GM21360 (cell line): ENCODE data around the gene AHSP.
A peak's percentile ranks its signal among the peaks of the same experiment; 100 is the strongest.
"Not testable (repeated sequence)": the region's sequence is repeated elsewhere in the genome, so short reads cannot be mapped to it uniquely, and the experiment has no call there.

ENCODE experiments used
- ATAC-seq: cut with Tn5 transposase; IDR thresholded peaks from one replicate; pipeline ENCODE4 v1.9.1; 2021; ENCODE audit warnings: mild to moderate bottlenecking, moderate library complexity; ENCODE audit not compliant: unreplicated experiment

Gene AHSP, protein sequence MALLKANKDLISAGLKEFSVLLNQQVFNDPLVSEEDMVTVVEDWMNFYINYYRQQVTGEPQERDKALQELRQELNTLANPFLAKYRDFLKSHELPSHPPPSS

DNA sequence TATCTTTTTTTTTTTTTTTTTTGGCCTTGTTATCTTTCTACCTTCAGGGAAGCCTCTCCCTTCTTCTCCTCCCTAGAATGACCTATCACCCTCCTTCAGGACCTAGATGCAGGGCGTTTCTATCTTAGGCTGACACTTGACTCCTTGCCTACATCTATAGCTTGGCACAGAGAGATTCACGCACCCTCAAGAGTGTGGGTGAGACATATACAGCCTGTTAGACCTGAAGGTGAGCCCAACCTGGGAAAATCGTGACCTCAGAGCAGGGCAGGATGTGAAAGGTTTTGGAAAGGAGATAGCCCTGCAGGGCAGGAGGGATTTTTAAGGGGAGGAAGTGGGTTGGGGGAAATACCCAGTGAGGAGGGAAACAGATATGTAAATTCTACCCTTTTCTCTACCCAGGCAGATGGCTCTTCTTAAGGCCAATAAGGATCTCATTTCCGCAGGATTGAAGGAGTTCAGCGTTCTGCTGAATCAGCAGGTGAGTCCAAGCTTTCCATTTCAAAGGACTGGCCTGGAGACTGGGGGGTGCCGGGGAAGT, at the start of gene AHSP:
Gene AHSP, plus strand, starts transcription at position 167 of the 541 bp plus-strand sequence. Its CDS starts 240 bp downstream, at position 407.
- no peak for ATAC-seq

DNA sequence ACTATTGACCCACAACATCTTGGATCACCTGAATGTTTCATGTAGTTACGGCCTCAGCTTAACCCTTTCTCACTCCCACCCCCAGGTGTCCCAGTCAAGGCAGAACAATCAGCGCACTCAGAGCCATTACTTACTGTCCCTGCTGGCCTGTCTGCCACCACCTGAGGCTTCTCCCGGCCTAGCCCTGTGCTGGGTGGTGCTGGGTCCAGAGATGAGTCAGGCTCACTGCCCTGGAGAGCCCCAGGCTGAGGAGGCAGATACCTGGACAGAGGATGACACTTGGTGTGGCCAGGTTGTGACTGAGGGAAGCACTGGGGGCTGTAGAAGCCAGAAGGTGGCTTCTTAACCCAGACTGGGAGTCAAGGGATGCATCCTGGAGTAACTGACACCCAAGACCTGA, 48.7 kb upstream of the AHSP start:
- no peak for ATAC-seq

DNA sequence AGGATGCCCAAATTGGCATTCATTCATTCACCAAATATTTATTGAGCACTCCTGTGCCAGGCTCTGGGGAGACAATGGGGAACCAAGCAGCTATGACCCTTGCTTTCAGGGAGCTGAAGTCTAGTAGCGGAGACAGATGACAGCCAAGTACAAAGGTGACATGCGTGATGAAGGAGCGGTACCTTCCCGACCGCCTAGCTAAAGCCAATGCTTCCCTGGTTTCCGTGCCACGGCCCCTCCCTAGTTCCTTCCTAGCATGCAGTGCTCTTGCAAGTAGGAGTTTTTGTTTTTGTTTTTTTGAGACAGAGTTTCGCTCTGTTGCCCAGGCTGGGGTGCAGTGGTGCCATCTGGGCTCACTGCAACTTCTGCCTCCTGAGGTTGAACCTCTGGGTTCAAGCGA, 47.9 kb upstream of the AHSP start:
- ATAC-seq = no peak

DNA sequence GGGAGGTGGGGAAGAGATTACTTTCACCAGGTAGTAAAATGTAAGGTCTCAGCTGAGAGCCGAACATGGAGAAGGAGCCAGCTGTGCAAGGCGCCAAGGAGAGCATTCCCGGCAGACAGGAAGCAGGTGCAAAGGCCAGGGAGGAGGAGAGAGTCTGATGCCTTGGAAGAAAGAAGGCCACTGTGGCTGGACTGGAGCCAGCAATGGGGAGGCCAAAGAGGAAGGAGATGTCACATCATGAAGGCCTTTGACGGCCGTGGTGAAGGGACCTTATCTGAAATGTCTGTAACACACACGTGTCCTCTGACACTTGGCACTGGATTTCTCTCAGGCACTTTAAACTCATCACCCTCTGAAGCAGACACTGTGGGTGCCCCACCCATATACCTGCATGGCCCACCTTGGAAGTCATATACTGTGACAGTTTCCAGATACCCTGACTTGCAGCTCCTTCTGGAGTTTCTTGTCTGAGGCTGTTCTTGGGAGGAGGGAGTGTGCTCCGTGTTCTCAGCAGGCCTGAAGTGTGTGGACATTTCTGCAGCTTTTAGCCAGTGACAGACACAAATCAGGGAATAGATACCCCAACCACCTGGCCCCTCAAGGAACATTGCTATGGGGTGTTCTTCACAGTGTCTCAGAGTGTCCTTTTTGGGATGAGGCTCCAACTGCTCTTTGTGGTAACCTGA, 46.7 kb upstream of the AHSP start:
- ATAC-seq = no peak

DNA sequence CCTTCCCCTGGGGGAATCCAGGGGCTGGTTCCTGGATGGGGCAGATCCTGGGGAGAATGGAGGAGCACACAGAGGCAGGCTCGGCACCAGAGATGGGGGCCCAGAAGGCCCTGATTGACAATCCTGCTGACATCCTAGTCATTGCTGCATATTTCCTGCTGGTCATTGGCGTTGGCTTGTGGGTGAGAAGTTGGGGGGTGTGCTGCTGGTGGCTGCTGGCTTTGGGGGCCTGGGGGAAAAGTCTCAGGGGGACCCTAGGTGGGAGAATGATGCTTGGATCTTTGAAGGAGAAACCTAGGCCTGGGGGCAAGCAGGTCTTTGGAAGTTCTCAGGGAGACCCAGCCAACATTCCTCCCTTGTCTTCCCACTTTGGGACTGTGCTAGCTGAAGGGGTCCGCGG, 44.6 kb upstream of the AHSP start, which contains the start of gene SLC5A2:
Gene SLC5A2, plus strand, starts transcription at position 43 of the 400 bp plus-strand sequence. Its CDS starts 14 bp downstream, at position 57.
- ATAC-seq = no peak

DNA sequence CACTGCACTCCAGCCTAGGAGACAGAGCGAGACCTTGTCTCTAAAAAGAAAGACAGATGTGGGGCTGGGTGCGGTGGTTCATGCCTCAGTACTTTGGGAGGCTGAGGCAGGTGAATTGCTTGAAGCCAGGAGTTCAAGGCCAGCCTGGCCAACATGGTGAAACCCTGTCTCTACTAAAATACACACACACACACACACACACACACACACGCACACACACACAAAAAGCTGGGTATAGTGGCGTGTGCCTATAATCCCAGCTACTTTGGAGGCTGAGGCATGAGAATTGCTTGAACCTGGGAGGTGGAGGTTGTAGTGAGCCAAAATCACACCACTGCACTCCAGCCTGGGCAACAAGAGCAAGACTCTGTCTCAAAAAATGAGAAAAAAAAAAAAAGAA, 43.7 kb upstream of the AHSP start:
- not testable (repeated sequence) for ATAC-seq

DNA sequence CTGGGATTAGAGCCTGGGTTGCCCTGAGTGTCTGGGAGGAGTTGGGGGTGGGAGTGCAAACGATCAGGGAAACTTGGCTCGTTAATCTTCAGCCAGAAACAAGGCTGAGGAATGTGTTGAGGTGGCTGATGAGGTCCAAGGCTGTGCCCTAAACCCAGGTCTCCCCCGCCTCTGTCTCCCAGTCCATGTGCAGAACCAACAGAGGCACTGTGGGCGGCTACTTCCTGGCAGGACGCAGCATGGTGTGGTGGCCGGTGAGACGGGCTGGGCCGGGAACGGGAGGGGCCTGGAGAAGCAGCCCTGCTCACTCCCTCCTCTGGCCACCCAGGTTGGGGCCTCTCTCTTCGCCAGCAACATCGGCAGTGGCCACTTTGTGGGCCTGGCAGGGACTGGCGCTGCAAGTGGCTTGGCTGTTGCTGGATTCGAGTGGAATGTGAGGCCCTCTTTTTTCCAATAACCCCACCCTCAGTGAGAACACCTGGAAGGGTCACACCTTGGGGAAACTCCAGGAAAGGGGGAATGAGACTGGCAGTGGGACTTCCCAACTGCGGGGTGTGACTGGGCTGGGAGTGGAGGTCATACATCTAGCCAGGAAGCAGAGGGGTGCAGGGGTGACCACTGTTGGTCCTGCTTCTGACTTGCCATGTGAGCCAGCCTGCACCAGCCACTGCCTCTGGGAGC, 43.1 kb upstream of the AHSP start:
- no peak for ATAC-seq

DNA sequence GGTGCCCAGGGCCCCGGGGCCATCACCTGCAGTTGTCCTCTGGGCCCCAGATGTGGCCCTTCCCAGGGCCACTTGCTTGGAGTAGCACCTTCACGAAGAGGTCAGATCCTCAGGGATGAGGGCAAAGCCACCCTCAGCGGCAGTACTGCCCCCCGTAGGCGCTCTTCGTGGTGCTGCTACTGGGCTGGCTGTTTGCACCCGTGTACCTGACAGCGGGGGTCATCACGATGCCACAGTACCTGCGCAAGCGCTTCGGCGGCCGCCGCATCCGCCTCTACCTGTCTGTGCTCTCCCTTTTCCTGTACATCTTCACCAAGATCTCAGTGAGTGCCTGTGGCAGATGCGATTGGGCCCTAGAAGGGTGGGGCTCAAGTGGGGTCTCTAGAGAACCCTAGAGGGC, 42.1 kb upstream of the AHSP start:
- ATAC-seq = no peak

DNA sequence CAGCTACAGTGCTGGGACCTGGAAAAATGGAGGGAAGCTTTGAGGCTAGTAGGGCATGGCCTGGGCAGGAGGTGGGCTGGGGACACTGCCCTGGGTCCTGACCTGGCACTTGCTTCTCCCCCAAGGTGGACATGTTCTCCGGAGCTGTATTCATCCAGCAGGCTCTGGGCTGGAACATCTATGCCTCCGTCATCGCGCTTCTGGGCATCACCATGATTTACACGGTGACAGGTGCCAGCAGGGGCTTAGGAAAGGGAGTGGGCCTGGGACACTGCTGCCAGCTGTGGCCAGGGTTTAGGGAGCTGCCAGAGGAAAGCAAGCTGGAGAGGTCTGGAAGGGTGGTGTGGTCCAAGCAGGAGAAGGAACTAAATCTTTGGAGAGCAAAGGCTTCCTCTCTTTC, 41.7 kb upstream of the AHSP start:
- ATAC-seq = no peak

DNA sequence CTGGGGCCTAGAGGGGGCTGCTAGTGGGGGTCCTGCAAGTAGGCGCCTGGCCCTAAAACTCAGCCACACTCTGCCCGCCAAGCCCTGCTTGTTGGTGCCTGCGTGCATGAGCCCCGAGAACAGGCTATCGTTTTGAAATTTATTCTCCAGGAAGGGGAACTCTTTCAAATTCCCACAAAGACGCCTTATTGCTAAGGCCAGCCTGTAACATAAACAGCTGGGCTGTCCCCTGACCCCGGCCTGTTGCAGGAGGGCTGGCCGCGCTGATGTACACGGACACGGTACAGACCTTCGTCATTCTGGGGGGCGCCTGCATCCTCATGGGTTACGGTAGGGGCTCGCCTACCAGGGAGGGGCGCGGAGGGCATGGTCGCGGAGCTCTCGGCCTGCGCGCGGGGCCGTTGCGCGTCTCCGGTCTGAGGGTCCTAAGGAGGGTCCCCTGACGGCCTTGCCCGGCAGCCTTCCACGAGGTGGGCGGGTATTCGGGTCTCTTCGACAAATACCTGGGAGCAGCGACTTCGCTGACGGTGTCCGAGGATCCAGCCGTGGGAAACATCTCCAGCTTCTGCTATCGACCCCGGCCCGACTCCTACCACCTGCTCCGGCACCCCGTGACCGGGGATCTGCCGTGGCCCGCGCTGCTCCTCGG, 40.5 kb upstream of the AHSP start:
- ATAC-seq = no peak

DNA sequence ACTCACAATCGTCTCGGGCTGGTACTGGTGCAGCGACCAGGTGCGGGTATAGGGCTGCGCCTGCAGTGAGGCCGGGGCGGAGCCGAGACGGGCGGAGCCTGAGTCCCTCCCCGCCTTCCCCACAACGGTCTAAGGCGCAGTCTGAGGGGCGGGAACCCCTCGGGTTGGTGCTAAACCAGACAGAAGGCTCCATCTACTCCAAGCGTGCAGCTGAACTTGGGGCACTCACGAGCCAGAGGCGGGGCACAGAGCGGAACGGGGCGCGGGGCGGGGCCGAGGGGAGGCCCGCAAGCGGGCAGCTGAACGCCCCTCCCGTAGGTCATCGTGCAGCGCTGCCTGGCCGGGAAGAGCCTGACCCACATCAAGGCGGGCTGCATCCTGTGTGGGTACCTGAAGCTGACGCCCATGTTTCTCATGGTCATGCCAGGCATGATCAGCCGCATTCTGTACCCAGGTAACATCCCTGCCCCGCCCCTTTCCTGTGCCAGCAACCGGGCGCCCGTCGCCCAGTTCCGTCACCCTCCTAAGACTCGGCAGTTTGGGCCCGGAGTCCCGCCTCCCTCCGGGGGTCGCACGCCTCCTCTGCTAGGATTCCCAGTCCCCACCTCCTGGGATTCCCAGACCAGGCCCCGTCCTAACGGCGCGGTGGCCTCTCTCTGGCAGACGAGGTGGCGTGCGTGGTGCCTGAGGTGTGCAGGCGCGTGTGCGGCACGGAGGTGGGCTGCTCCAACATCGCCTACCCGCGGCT, 39.8 kb upstream of the AHSP start:
- ATAC-seq = peak; percentile 57

DNA sequence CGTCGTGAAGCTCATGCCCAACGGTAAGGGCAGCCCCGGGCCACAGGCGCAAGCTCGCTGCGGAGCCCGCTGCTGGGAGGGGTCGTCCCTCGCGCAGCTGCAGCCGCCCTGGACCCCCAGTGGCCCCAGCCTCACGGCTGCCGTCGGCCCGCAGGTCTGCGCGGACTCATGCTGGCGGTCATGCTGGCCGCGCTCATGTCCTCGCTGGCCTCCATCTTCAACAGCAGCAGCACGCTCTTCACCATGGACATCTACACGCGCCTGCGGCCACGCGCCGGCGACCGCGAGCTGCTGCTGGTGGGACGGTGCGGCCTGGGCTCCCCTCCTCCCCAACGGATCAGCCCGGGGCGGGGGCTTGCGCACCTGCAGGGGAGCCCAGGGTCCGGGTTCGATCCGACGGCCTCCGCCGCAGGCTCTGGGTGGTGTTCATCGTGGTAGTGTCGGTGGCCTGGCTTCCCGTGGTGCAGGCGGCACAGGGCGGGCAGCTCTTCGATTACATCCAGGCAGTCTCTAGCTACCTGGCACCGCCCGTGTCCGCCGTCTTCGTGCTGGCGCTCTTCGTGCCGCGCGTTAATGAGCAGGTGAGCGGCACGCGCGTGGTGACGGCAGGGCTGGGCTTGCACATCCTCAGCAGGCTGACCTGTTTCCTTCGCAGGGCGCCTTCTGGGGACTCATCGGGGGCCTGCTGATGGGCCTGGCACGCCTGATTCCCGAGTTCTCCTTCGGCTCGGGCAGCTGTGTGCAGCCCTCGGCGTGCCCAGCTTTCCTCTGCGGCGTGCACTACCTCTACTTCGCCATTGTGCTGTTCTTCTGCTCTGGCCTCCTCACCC, 39.0 kb upstream of the AHSP start:
- ATAC-seq = no peak

DNA sequence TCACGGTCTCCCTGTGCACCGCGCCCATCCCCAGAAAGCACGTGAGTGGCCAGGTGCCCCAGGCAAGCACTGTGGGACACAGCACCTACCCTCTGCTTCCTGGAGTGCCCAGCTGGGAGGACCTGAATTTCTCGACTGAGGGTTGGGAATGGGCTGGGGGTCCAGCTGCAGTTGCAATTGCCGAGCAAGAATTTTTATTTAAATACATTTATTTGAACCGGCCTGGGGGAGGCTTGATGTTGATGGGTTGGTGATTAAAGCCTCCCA, 38.5 kb upstream of the AHSP start:
- no peak for ATAC-seq

DNA sequence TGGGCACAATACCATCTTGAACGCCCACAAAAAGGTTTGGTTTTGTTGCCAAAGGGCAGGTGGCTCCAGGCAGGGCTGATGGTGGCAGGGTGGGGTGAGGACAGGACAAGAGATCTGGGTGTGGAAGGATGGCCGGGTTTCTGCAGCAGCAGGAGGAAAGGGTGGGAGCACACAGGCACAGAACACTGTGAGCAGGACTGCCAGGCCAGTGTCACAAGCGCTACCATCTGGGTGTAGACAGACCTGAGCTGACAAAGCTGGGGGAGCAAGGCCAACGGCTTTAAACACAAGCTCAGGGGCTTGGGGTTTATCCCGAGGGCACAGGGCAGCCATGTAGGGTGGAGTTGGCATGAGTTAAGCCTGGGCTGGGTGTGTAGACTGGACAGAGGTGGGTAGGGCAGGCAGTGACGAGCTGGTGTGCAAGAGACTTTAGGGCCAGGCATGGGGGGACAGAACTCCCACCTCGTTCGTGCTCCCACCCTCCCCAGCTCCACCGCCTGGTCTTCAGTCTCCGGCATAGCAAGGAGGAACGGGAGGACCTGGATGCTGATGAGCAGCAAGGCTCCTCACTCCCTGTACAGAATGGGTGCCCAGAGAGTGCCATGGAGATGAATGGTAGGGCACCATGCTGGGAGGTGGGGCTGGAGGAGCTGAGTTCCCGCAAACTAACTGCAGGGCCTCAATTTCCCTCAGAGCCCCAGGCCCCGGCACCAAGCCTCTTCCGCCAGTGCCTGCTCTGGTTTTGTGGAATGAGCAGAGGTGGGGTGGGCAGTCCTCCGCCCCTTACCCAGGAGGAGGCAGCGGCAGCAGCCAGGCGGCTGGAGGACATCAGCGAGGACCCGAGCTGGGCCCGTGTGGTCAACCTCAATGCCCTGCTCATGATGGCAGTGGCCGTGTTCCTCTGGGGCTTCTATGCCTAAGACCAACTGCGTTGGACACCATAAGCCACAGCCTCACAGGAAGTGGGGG, 37.8 kb upstream of the AHSP start:
- ATAC-seq = no peak

DNA sequence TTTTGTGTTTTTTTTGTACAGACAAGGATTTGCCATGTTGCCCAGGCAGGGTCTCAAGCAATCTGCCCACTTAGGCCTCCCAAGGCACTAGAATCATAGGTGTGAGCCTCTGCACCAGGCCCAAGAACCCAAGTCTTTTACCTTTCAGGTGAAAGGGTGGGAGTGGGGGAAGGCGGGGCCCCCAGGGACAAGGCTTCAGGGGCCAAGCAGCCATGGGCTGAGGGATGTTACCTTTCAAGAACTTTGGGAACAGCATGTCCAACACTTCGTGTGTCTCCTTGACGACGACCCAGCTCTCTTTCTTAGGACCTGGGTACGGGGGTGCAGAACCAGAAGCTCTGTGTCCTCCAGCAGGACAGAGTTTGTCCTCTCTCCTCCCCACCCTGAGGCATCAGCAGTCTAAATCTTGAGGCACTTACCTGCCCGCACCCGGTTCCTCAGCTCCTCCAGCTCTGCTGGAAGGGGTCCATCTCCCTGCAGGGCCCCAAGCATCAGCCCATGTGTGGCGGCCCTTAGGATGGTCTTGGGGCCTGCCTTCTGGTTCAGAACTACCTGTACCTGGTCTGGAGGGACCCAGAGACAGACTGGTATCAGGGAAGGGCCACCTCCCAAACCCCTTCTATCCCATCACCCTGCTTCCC, 35.8 kb upstream of the AHSP start:
- no peak for ATAC-seq

DNA sequence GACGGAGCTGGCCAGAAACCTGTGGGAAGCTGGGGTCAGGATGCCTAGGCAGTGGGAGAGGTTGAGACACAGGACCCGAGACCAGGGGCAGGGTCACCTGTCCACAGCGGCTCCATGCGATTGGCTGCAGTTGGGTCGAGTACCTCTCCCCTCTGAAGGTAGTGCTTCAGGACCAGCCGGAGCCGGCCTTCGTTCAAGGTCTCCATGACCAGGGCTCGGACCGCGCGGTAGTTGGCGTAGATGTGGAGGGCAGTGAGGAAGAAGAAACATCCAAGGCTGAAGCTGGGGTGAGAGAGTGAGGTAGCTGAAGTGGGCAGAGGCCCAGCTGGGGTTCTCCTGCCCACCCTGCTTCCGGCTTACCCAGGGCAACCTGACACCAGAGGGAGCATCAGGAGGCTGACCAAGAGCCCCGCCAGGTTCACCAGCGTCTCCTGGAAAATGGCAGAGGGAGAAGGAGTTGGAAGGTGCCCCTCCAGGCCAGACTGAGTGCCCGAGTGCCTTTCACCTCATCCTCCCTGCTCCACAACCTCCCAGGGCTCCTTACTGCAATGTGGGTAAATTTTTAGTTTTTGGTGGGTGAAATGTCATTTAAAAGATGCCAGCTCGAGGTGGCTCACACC, 34.1 kb upstream of the AHSP start:
- ATAC-seq = no peak

DNA sequence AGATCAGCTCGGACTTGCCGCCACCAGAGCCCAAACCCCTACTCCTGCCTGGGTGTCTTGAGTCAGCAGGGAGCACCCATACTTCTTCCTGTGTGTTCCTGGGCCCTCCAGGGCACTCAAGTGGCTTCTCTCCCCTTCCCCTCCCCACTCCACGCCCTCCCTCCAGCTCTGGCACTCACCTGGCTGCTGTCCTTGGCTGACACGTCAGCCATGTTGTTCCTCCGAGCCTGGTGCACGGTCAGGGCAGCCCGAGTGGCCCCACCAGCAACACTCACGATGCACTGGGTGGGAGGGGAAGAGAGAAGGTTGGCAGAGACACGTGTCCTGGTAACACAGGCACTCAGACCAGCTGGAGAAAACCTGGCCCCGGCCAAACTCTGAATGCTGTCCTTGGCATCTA, 31.0 kb upstream of the AHSP start:
- ATAC-seq = no peak

DNA sequence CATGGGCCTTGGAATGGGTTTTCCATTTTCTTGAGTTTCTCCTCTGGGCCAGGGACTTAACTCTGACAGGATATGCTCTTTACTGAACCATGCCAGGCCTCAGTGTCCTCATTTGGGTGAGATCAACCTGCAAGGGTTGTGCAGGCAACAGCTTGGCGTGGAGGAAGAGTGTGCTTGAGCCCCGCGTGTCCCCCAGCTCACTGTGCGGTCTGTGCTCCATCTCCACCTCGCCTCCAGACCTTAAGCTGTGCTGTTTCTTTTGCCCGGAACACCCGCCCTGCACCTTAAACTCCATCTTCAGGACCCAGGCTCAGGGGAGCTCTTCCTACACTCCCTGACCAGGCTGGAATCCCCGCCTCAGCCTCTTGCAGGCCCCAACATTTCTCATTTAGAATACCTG, 29.2 kb upstream of the AHSP start:
- ATAC-seq = no peak
